ENCODE results near the gene SH2D1B. TPM values are rescaled to one million over a fixed set of nuclear protein-coding genes. Genes with fewer than 3 reads are reported as not detected.
A peak's percentile ranks its signal among the peaks of the same experiment; 100 is the strongest.
"Not testable (repeated sequence)": the region's sequence is repeated elsewhere in the genome, so short reads cannot be mapped to it uniquely, and the experiment has no call there.

The SH2D1B gene
- total RNA-seq, 1 donor = not detected

- Histone ChIP-seq H3K79me2 (ENCODE audit: insufficient read depth, low read length) (no peaks in the 10 kb centered on the region), H2AFZ (ENCODE audit: low read length) (no peak overlapping the region), H3K9me3 (ENCODE audit: low read depth, low read length) (no peaks in the 10 kb centered on the region), H4K20me1 (ENCODE audit: insufficient read depth, low read length) (no peaks in the 10 kb centered on the region), H3K4me1 (ENCODE audit: insufficient read depth, low read length) (peaks cover 11% of the 10 kb centered on the region), H3K4me2 (ENCODE audit: insufficient read depth, low read length) (no peak overlapping the region), H3K36me3 (ENCODE audit: insufficient read depth, low read length) (no peaks in the 10 kb centered on the region), H3K27ac (ENCODE audit: low read depth, low read length) (no peak overlapping the region), H3K4me3 (ENCODE audit: insufficient read depth, low read length) (no peak overlapping the region), H3K27me3 (ENCODE audit: insufficient read depth, low read length) (peaks cover 3% of the 10 kb centered on the region)
- no peak for TF ChIP-seq CTCF (IDR thresholded peaks at IDR 0.05; ENCODE audit: extremely low read depth, low read depth, low read length)
- peak; percentile 34 for DNase-seq (ENCODE audit: insufficient read length, low spot score, missing footprints)
These were observed 58.9 kb downstream of the SH2D1B start for GRCh38 chr1:162353078-162353477.

GRCh38 chr1:162351874-162352273, 60.1 kb downstream of the SH2D1B start:
- not testable (repeated sequence) for H4K20me1 ChIP-seq (ENCODE audit: insufficient read depth, low read length); H3K27ac ChIP-seq (ENCODE audit: low read depth, low read length); H3K36me3 ChIP-seq (ENCODE audit: insufficient read depth, low read length); H3K4me2 ChIP-seq (ENCODE audit: insufficient read depth, low read length); H3K79me2 ChIP-seq (ENCODE audit: insufficient read depth, low read length); H3K4me3 ChIP-seq (ENCODE audit: insufficient read depth, low read length); H3K9me3 ChIP-seq (ENCODE audit: low read depth, low read length); DNase-seq (ENCODE audit: insufficient read length, low spot score, missing footprints); H3K27me3 ChIP-seq (ENCODE audit: insufficient read depth, low read length); H2AFZ ChIP-seq (ENCODE audit: low read length)
- peaks cover 11% of the 10 kb centered on the region for H3K4me1 ChIP-seq (ENCODE audit: insufficient read depth, low read length)

GRCh38 chr1:162351246-162351842, 60.6 kb downstream of the SH2D1B start:
- H3K4me3 ChIP-seq (ENCODE audit: insufficient read depth, low read length) = no peak overlapping the region
- no peak overlapping the region for H2AFZ ChIP-seq (ENCODE audit: low read length)
- H3K36me3 ChIP-seq (ENCODE audit: insufficient read depth, low read length) = no peaks in the 10 kb centered on the region
- no peak overlapping the region for H3K4me2 ChIP-seq (ENCODE audit: insufficient read depth, low read length)
- DNase-seq (ENCODE audit: insufficient read length, low spot score, missing footprints) = peak; percentile 19
- no peaks in the 10 kb centered on the region for H3K79me2 ChIP-seq (ENCODE audit: insufficient read depth, low read length)
- peaks cover 11% of the 10 kb centered on the region for H3K4me1 ChIP-seq (ENCODE audit: insufficient read depth, low read length)
- no peak for TF ChIP-seq CTCF (IDR thresholded peaks at IDR 0.05; ENCODE audit: extremely low read depth, low read depth, low read length)
- no peaks in the 10 kb centered on the region for H4K20me1 ChIP-seq (ENCODE audit: insufficient read depth, low read length)
- H3K27me3 ChIP-seq (ENCODE audit: insufficient read depth, low read length) = peaks cover 3% of the 10 kb centered on the region
- H3K27ac ChIP-seq (ENCODE audit: low read depth, low read length) = no peak overlapping the region
- no peaks in the 10 kb centered on the region for H3K9me3 ChIP-seq (ENCODE audit: low read depth, low read length)

GRCh38 chr1:162349635-162350330, 62.2 kb downstream of the SH2D1B start:
- Histone ChIP-seq H3K36me3 (ENCODE audit: insufficient read depth, low read length) (no peaks in the 10 kb centered on the region), H3K9me3 (ENCODE audit: low read depth, low read length) (no peaks in the 10 kb centered on the region), H3K4me3 (ENCODE audit: insufficient read depth, low read length) (no peak overlapping the region), H3K27ac (ENCODE audit: low read depth, low read length) (peak overlapping the region; percentile 43), H3K4me1 (ENCODE audit: insufficient read depth, low read length) (peaks cover 11% of the 10 kb centered on the region), H3K4me2 (ENCODE audit: insufficient read depth, low read length) (peak overlapping the region; percentile 33), H3K27me3 (ENCODE audit: insufficient read depth, low read length) (no peaks in the 10 kb centered on the region), H4K20me1 (ENCODE audit: insufficient read depth, low read length) (no peaks in the 10 kb centered on the region), H2AFZ (ENCODE audit: low read length) (peak overlapping the region; percentile 20), H3K79me2 (ENCODE audit: insufficient read depth, low read length) (no peaks in the 10 kb centered on the region)
- peak; percentile 67 for DNase-seq (ENCODE audit: insufficient read length, low spot score, missing footprints)
- TF ChIP-seq CTCF (IDR thresholded peaks at IDR 0.05; ENCODE audit: extremely low read depth, low read depth, low read length) = no peak
